Activated T-cell treated with anti-CD3 and anti-CD28 coated beads, Interleukin-2, amount 50 U/mL, for 48 hours (primary cell): Measurements from ENCODE around the gene LHFPL3.
"Not testable (repeated sequence)": the region's sequence is repeated elsewhere in the genome, so short reads cannot be mapped to it uniquely, and the experiment has no call there.

Experiments
- DNase-seq, 2 experiments: peaks; one replicate each; pipeline ENCODE4 v3.0.0-alpha.2; 2020

LHFPL3 gene

GRCh38 chr7:104604706-104605105 is 276.3 kb downstream of the LHFPL3 start:
- no peak for DNase-seq

- no peak for DNase-seq
Observed at GRCh38 chr7:104621321-104621720, 292.9 kb downstream of the LHFPL3 start.

- no peak for DNase-seq
Observed at GRCh38 chr7:104625956-104626355, 297.6 kb downstream of the LHFPL3 start.

DNA sequence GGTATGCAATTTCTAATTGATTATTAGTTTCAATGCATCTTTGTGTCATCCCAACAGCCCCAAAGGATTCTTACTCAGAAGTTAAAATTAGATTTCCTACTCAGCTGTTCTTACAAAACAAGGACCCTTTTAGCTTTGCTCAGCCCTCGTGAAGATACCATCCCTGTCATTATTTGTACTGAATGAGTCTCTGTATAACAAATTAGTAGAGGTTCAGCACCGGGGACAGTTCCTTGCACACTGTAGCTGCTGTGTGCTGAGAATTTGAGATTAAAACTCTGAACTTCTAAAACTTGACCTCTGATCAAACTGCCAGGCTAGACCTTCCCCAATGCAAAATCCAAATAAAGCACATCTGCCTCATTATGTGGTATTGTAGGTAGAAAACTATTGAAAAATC is 299.1 kb downstream of the LHFPL3 start:
- no peak for DNase-seq

DNA sequence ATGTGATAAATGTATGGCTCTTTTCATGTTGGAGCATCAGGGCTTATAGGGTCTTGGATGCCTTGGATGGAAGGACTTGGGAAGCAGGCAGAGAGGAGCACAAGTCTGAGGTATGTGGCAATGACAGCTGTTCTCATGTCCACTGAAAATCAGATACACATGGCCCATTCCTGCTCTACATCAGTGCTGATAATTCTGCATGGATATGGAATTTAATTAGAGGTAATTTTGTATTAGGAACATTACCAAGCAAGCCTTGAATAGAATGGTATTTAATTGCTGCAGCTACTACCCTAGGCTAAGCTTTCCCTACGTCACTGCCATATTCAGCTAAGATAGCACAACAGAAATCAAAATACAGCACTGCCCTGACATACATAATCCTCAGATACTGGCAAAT is 299.6 kb downstream of the LHFPL3 start:
- no peak for DNase-seq

DNA sequence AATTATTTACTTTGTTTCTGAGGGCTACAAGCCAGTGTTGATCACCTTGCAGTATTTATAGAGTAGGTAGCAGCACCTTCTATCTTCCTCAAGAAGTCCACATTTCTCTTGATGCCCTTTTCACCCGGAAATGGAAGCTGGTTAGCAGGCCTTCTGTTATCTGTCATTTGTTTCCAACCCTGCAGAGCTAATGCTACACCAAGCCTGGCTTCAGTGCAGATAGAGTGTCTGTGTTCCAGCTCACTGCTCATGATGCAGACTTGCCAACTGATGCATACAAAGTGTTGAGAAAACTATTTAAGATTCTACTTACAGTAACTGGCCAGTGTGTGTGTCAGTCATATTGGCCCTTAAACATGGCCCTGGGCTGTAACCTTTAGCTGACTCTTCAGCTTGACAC is 301.0 kb downstream of the LHFPL3 start:
- no peak for DNase-seq

DNA sequence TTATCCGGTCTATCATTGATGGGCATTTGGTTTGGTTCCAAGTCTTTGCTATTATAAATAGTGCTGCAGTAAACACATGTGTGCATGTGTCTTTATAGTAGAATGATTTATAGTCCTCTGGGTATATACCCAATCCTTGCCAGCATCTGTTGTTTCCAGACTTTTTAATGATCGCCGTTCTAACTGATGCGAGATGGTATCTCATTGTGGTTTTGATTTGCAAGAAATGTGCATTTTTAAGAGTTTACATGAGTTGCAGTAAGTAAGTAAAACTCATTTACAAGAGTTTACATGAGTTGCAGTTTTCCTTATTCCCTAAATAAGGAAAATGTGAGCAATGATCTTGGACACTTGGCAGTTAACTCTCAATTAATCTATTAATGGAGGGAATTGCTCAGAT is 312.1 kb downstream of the LHFPL3 start:
- DNase-seq = no peak

DNA sequence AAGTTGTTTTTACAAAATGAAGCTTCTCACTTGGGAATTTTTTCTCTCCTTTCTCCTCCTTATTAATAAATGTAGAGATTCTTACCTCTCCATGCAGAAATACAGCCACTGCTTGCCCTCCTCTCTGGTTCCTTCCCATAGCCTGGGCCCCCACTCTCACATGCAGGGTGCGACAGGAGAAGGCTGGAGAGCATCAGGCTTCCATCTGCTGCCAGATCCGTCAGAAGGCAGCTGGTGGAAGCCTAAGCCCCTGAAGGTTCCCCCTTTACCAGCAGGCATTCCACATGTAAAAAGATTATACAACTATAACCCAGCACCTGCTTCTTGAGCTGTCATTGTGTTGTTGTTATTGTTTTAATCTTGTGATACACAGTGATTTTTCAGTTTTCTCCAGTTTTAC is 314.2 kb downstream of the LHFPL3 start:
- no peak for DNase-seq

- no peak for DNase-seq
Observed at GRCh38 chr7:104643587-104644217, 315.3 kb downstream of the LHFPL3 start.

DNA sequence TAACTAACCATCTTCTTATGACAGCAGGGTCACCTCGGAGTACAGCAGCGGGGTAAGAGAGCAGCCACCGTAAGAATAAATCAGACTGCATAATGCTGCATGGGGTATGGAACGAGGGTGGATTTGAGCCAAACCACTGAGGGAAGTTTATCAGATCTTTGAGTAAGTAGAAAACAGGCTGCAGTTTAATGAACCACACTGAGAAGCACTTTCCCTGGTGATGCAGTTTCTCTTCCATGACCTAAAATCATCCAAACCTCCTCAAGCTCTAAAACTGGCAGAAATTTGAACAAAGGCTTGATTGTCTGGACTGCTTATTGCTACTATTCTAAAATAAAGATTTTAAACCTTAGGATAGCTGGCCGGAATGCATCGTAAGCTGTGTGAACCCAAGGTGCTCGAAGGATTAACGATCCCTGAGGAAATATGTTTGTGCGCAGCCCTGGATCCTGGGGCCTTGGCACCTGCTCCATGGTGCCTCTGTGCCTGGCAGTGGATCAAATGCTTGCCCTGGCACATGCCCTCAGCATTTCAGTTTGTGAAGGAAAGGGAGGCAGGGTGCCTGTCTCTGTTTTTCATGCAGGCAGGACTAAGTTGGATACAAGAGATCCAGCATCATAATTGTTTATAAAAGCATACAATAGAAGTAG is 322.7 kb downstream of the LHFPL3 start:
- DNase-seq = no peak

- DNase-seq = no peak
Observed at GRCh38 chr7:104652434-104652833, 324.0 kb downstream of the LHFPL3 start.

- no peak for DNase-seq
Observed at GRCh38 chr7:104652865-104653264, 324.5 kb downstream of the LHFPL3 start.

- no peak for DNase-seq
Observed at GRCh38 chr7:104653825-104654401, 325.5 kb downstream of the LHFPL3 start.

GRCh38 chr7:104655592-104655991 is 327.2 kb downstream of the LHFPL3 start:
- no peak for DNase-seq

- DNase-seq = no peak
Observed at GRCh38 chr7:104656467-104656866, 328.1 kb downstream of the LHFPL3 start.

- no peak for DNase-seq
Observed at GRCh38 chr7:104657134-104657533, 328.7 kb downstream of the LHFPL3 start.

DNA sequence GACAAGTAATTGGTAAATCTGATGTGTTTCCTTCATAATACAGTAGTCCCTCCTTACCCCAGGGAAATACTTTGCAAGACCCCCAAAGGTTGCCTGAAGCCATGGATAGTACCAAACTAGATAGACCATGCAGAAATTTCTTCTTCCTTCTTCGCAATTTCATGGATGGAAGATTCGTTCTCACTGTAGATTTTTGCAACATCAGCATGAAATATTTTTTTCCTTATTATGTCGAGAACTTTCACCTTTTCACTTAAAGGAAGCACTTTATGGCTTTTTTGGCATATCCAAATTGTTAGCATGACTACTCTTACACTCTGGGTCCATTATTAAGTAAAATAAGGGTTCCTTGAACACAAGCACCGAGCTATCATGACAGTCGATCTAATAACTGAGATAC is 333.2 kb downstream of the LHFPL3 start:
- DNase-seq = no peak

DNA sequence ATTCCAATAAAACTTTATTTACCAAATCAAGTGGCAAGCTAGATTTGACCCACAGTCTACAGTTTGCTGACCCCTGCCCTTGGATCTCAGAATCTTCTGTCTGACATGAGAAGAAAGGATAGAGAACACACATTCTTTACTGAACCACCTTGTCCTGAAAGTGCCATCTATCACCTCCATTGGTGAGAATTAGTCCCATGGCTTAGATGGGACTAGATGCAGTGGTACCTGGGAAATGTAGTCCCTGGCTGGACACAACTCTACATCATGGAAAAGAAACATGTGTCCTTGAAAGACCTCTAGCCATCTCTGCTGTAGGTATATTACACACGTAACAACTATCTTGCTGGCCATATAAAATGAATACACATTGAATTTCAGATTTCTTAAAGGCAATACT is 336.2 kb downstream of the LHFPL3 start:
- no peak for DNase-seq

- DNase-seq = no peak
Observed at GRCh38 chr7:104677587-104677986, 349.2 kb downstream of the LHFPL3 start.

DNA sequence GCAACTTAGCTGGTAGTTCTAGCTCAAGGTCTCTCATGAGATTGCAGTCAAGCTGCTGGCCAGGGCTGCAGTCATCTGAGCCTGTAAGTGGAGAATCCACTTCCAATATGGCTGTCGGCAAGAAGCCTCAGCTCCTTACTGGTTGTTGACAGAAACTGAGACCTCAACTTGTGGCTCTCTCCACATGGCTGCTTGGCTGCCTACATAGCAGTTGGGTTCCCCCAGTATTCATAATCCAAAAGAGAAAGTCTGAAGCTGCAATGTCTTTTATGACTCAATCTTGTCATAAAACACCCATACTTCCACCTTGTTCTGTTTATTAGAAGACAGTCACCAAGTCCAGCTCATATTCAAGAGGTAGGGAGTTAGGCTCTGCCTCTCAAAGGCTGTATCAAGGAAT is 350.7 kb downstream of the LHFPL3 start:
- no peak for DNase-seq

DNA sequence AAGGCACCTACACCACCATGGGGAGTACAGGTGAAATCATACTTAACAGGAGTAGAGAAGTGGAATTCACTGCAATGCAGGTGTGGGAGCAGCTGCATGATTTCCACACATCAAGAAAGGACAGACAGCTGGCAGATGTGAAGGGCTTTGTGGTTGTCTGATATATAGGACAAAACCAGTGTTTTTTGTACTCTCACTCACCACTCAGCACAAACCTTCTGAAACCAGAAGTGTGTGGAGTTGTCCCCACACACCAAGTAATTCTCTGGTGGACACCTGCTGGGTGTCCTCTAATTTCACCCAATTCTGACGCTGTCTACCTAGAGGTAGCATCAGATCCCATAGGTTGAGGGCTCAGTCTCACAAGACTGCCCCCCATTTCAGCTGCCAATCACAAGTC is 357.9 kb downstream of the LHFPL3 start:
- DNase-seq = no peak

DNA sequence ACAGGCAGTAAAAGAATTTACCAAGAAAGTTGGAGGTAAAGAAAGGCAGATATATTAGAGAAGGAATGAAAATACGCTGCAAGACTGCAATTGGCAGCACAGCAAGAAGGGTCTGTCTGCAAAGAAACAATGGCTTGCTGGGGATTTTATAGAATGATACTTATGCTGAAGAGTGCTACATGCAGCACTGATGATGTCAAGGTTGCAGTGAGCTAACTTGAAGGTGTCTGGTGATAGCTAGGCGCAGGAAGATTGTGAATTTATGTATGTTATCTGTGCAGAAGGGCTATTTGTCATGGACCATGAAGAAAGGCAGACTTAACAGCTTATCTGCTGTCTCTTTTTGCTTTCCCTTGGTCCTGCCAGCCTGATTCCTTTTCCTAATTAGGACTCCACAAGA is 366.3 kb downstream of the LHFPL3 start:
- no peak for DNase-seq

GRCh38 chr7:104695563-104695962 is 367.2 kb downstream of the LHFPL3 start:
- DNase-seq = no peak

- no peak for DNase-seq
Observed at GRCh38 chr7:104700336-104700735, 371.9 kb downstream of the LHFPL3 start.

DNA sequence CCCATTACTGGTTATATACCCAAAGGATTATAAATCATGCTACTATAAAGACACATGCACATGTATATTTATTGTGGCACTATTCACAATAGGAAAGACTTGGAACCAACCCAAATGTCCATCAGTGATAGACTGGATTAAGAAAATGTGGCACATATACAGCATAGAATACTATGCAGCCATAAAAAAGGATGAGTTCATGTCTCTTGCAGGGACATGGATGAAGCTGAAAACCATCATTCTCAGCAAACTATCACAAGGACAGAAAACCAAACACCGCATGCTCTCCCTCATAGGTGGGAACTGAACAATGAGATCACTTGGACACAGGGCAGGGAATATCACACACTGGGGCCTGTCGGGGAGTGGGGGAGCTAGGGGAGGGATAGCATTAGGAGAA is 392.6 kb downstream of the LHFPL3 start:
- not testable (repeated sequence) for DNase-seq
